MM.1S (cell line): Measurements from ENCODE around the gene EVI2A.

Experiments
- DNase-seq: peaks from one replicate; pipeline ENCODE4 v3.0.0-alpha.2; 2015
- H2AFZ ChIP-seq: fragments of 300-600 bp; sonication (generic); 2 replicates; pipeline ENCODE4 v1.6.0; 2016; ENCODE audit warnings: antibody characterized with exemption, low read length
- H3F3A ChIP-seq: fragments of 300-600 bp; sonication (generic); 2 replicates; pipeline ENCODE4 v1.6.1; 2016; ENCODE audit warnings: mild to moderate bottlenecking, antibody characterized with exemption, low read length, moderate library complexity, mixed read lengths; ENCODE audit not compliant: insufficient read depth
- H3K27ac ChIP-seq: fragments of 300-600 bp; sonication (generic); 2 replicates; pipeline ENCODE4 v1.5.1; 2016; ENCODE audit warnings: mild to moderate bottlenecking, low read length
- H3K27me3 ChIP-seq: fragments of 300-600 bp; sonication (generic); replicated peaks from 2 replicates; pipeline ENCODE4 v1.6.0; 2016; ENCODE audit warnings: low read length; ENCODE audit not compliant: insufficient read depth
- H3K36me3 ChIP-seq: fragments of 300-600 bp; sonication (generic); replicated peaks from 2 replicates; pipeline ENCODE4 v1.6.1; 2016; ENCODE audit warnings: mild to moderate bottlenecking, low read length, mixed read lengths; ENCODE audit not compliant: insufficient read depth
- H3K4me1 ChIP-seq: fragments of 300-600 bp; sonication (generic); 2 replicates; pipeline ENCODE4 v1.6.1; 2016; ENCODE audit warnings: low read length, mixed read lengths
- H3K4me2 ChIP-seq: fragments of 300-600 bp; sonication (generic); 2 replicates; pipeline ENCODE4 v1.6.0; 2016; ENCODE audit warnings: low read depth, low read length
- H3K4me3 ChIP-seq: fragments of 300-600 bp; sonication (generic); 2 replicates; pipeline ENCODE4 v1.5.1; 2016; ENCODE audit warnings: low read length, mixed read lengths
- H3K79me2 ChIP-seq: fragments of 300-600 bp; sonication (generic); 2 replicates; pipeline ENCODE4 v1.6.1; 2016; ENCODE audit warnings: mixed run types, low read length, mixed read lengths
- H3K9ac ChIP-seq: fragments of 300-600 bp; sonication (generic); 2 replicates; pipeline ENCODE4 v1.6.1; 2016; ENCODE audit warnings: low read length, mixed read lengths
- H3K9me2 ChIP-seq: fragments of 300-600 bp; sonication (generic); replicated peaks from 2 replicates; pipeline ENCODE4 v1.6.1; 2016; ENCODE audit warnings: mild to moderate bottlenecking, low read length, mixed read lengths; ENCODE audit not compliant: insufficient read depth
- H3K9me3 ChIP-seq: fragments of 300-600 bp; sonication (generic); replicated peaks from 2 replicates; pipeline ENCODE4 v1.6.1; 2016; ENCODE audit warnings: mild to moderate bottlenecking, low read length, mixed read lengths; ENCODE audit not compliant: insufficient read depth
- H4K20me1 ChIP-seq: fragments of 300-600 bp; sonication (generic); 2 replicates; pipeline ENCODE4 v1.6.1; 2016; ENCODE audit warnings: mild to moderate bottlenecking, low read length, moderate library complexity, mixed read lengths; ENCODE audit not compliant: insufficient read depth
- CTCF ChIP-seq: fragments of 300-600 bp; sonication (generic); IDR thresholded peaks from 2 replicates; pipeline ENCODE4 v1.5.1; 2016; ENCODE audit warnings: antibody characterized with exemption, low read length, mixed read lengths
- EZH2 ChIP-seq: fragments of 300-600 bp; sonication (generic); optimal IDR thresholded peaks from 2 replicates; pipeline ENCODE3; 2017; ENCODE audit warnings: low read depth, mild to moderate bottlenecking, antibody characterized with exemption, low read length, mixed read lengths
- EZH2phosphoT487 ChIP-seq: fragments of 300-600 bp; sonication (generic); IDR thresholded peaks from 2 replicates; pipeline ENCODE4 v1.6.1; 2018; ENCODE audit warnings: antibody characterized with exemption, low read length

The EVI2A gene

GRCh38 chr17:31274252-31274651 lies 47.2 kb downstream of the EVI2A start:
- Histone ChIP-seq H3K9me3 (no peaks in the 10 kb centered on the region), H4K20me1 (no peaks in the 10 kb centered on the region), H3K27me3 (no peaks in the 10 kb centered on the region), H3K9ac (no peak overlapping the region), H3K9me2 (no peaks in the 10 kb centered on the region), H3K4me1 (no peaks in the 10 kb centered on the region), H3K79me2 (no peaks in the 10 kb centered on the region), H3K27ac (no peak overlapping the region), H3F3A (no peaks in the 10 kb centered on the region), H3K36me3 (no peaks in the 10 kb centered on the region), H3K4me3 (no peak overlapping the region), H2AFZ (no peak overlapping the region), H3K4me2 (no peak overlapping the region)
- TF ChIP-seq CTCF: no peak
- no peak for TF ChIP-seq EZH2phosphoT487
- TF ChIP-seq EZH2: no peak
- no peak for DNase-seq

DNA sequence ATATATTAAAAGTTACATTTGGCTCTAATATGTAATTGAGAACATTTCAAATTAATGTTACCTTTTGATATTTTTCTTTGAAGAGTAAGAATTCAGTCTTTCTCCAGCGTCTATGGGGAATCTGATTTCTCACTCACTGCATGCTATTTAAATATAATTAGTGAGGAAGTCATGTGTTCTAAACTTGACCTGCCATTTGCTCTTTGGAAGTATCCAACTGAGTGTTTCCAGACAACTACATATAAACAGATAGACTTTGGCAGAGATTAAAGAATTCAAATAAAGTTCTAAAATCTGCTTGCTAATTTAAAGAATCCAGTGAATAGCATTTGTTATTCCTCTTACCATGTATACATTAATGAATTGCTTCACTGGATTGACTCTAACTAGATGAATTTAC lies 47.9 kb downstream of the EVI2A start:
- Histone ChIP-seq H3K79me2 (no peaks in the 10 kb centered on the region), H3K36me3 (no peaks in the 10 kb centered on the region), H3K9ac (no peak overlapping the region), H3F3A (no peaks in the 10 kb centered on the region), H2AFZ (no peak overlapping the region), H3K9me2 (no peaks in the 10 kb centered on the region), H3K27me3 (no peaks in the 10 kb centered on the region), H3K4me2 (no peak overlapping the region), H3K27ac (no peak overlapping the region), H4K20me1 (no peaks in the 10 kb centered on the region), H3K4me3 (no peak overlapping the region), H3K4me1 (no peaks in the 10 kb centered on the region), H3K9me3 (no peaks in the 10 kb centered on the region)
- TF ChIP-seq CTCF: no peak
- TF ChIP-seq EZH2: no peak
- no peak for TF ChIP-seq EZH2phosphoT487
- no peak for DNase-seq

- Histone ChIP-seq H4K20me1 (no peaks in the 10 kb centered on the region), H3K4me1 (no peaks in the 10 kb centered on the region), H3K27ac (no peak overlapping the region), H2AFZ (no peak overlapping the region), H3K79me2 (no peaks in the 10 kb centered on the region), H3K27me3 (no peaks in the 10 kb centered on the region), H3K4me3 (no peak overlapping the region), H3K9me3 (no peaks in the 10 kb centered on the region), H3F3A (no peaks in the 10 kb centered on the region), H3K9me2 (no peaks in the 10 kb centered on the region), H3K36me3 (no peaks in the 10 kb centered on the region), H3K9ac (no peak overlapping the region), H3K4me2 (no peak overlapping the region)
- DNase-seq: no peak
- no peak for TF ChIP-seq EZH2phosphoT487
- no peak for TF ChIP-seq EZH2
- no peak for TF ChIP-seq CTCF
Measured at GRCh38 chr17:31272803-31273202, 48.6 kb downstream of the EVI2A start.
